Measurements from ENCODE around the gene SLC24A4. TPM values are rescaled to one million over a fixed set of nuclear protein-coding genes. Genes with fewer than 3 reads are reported as not detected.

SLC24A4 gene
- total RNA-seq, 1 donor from 2014 or later: 1.5 TPM

GRCh38 chr14:92383805-92384204 lies 60.8 kb downstream of the SLC24A4 start:
- no peak overlapping the region for H3K27ac ChIP-seq
- TF ChIP-seq POLR2A (IDR thresholded peaks at IDR 0.05) (no peak), CTCF (IDR thresholded peaks at IDR 0.05) (no peak), POLR2AphosphoS5 (IDR thresholded peaks at IDR 0.05; ENCODE audit: insufficient read depth in 1 of 2, low read depth in 1 of 2) (no peak)
- no peaks in the 10 kb centered on the region for H3K27me3 ChIP-seq
- H3K36me3 ChIP-seq: no peaks in the 10 kb centered on the region
- H3K4me1 ChIP-seq: no peaks in the 10 kb centered on the region
- intact Hi-C loops (cut with DNase I): no loop called here
- DNase-seq (ENCODE audit: extremely low spot score in 2 of 2): no peak
- H3K4me3 ChIP-seq: no peak overlapping the region
- H3K9me3 ChIP-seq: no peaks in the 10 kb centered on the region

GRCh38 chr14:92384461-92385133 lies 61.6 kb downstream of the SLC24A4 start:
- DNase-seq (ENCODE audit: extremely low spot score in 2 of 2): no peak
- Histone ChIP-seq H3K27me3 (no peaks in the 10 kb centered on the region), H3K4me1 (no peaks in the 10 kb centered on the region), H3K27ac (no peak overlapping the region), H3K9me3 (no peaks in the 10 kb centered on the region), H3K36me3 (no peaks in the 10 kb centered on the region), H3K4me3 (no peak overlapping the region)
- TF ChIP-seq CTCF (IDR thresholded peaks at IDR 0.05) (no peak), POLR2A (IDR thresholded peaks at IDR 0.05) (no peak), POLR2AphosphoS5 (IDR thresholded peaks at IDR 0.05; ENCODE audit: insufficient read depth in 1 of 2, low read depth in 1 of 2) (no peak)
- intact Hi-C loops (cut with DNase I): no loop called here

GRCh38 chr14:92385561-92385960 lies 62.6 kb downstream of the SLC24A4 start:
- Histone ChIP-seq H3K27me3 (no peaks in the 10 kb centered on the region), H3K36me3 (no peaks in the 10 kb centered on the region), H3K4me3 (no peak overlapping the region), H3K27ac (no peak overlapping the region), H3K4me1 (no peaks in the 10 kb centered on the region), H3K9me3 (no peaks in the 10 kb centered on the region)
- TF ChIP-seq CTCF (IDR thresholded peaks at IDR 0.05) (no peak), POLR2A (IDR thresholded peaks at IDR 0.05) (no peak), POLR2AphosphoS5 (IDR thresholded peaks at IDR 0.05; ENCODE audit: insufficient read depth in 1 of 2, low read depth in 1 of 2) (no peak)
- intact Hi-C loops (cut with DNase I): no loop called here
- DNase-seq (ENCODE audit: extremely low spot score in 2 of 2): no peak

GRCh38 chr14:92386165-92386564 lies 63.2 kb downstream of the SLC24A4 start:
- intact Hi-C loops (cut with DNase I): no loop called here
- no peaks in the 10 kb centered on the region for H3K36me3 ChIP-seq
- TF ChIP-seq POLR2AphosphoS5 (IDR thresholded peaks at IDR 0.05; ENCODE audit: insufficient read depth in 1 of 2, low read depth in 1 of 2) (no peak), POLR2A (IDR thresholded peaks at IDR 0.05) (no peak), CTCF (IDR thresholded peaks at IDR 0.05) (no peak)
- no peaks in the 10 kb centered on the region for H3K4me1 ChIP-seq
- DNase-seq (ENCODE audit: extremely low spot score in 2 of 2): no peak
- H3K4me3 ChIP-seq: no peak overlapping the region
- no peak overlapping the region for H3K27ac ChIP-seq
- H3K9me3 ChIP-seq: no peaks in the 10 kb centered on the region
- H3K27me3 ChIP-seq: no peaks in the 10 kb centered on the region

- H3K27ac ChIP-seq: no peak overlapping the region
- no peaks in the 10 kb centered on the region for H3K9me3 ChIP-seq
- no peak overlapping the region for H3K4me3 ChIP-seq
- no peak for TF ChIP-seq POLR2AphosphoS5 (IDR thresholded peaks at IDR 0.05; ENCODE audit: insufficient read depth in 1 of 2, low read depth in 1 of 2)
- TF ChIP-seq POLR2A (IDR thresholded peaks at IDR 0.05): no peak
- no peak for TF ChIP-seq CTCF (IDR thresholded peaks at IDR 0.05)
- DNase-seq (ENCODE audit: extremely low spot score in 2 of 2): no peak
- no peaks in the 10 kb centered on the region for H3K27me3 ChIP-seq
- H3K4me1 ChIP-seq: no peaks in the 10 kb centered on the region
- H3K36me3 ChIP-seq: no peaks in the 10 kb centered on the region
- intact Hi-C loops (cut with DNase I): no loop called here
These were observed 63.7 kb downstream of the SLC24A4 start for GRCh38 chr14:92386637-92387036.

All from vagina (tissue), 2 donors.